Stimulated activated CD8-positive, alpha-beta memory T cell treated with anti-CD3 and anti-CD28 coated beads, Interleukin-12 subunit alpha, Interleukin-12 subunit beta, amount 100 ng/mL, for 1 hour (primary cell): ENCODE measurements around the gene CCNI.

ENCODE experiments used
- DNase-seq: peaks from one replicate; pipeline ENCODE4 v3.0.0-alpha.2; 2020; ENCODE audit warnings: low read depth

CCNI gene

GRCh38 chr4:77002321-77003107 lies 73.3 kb downstream of the CCNI start:
- DNase-seq: no peak

GRCh38 chr4:77001907-77002306 lies 73.9 kb downstream of the CCNI start:
- no peak for DNase-seq

- no peak for DNase-seq
Measured at GRCh38 chr4:76998251-76998901, 77.4 kb downstream of the CCNI start.

GRCh38 chr4:76997532-76997931 lies 78.3 kb downstream of the CCNI start:
- no peak for DNase-seq
